Lower leg skin (tissue), 3 donors: ENCODE data around the gene BCAS2.

Experiments used
- CTCF ChIP-seq, 3 donors: fragments of 450-650 bp; IDR thresholded peaks; one replicate each; pipeline ENCODE4 v1.5.1; 2016; ENCODE audit warnings: antibody characterized with exemption in 3 of 3, mild to moderate bottlenecking in 3 of 3, moderate library complexity in 2 of 3
- POLR2A ChIP-seq, 2 donors: fragments of 450-650 bp; IDR thresholded peaks; one replicate each; pipeline ENCODE4 v1.6.1; 2016 to 2017; ENCODE audit warnings: antibody characterized with exemption in 2 of 2, mild to moderate bottlenecking in 1 of 2, moderate library complexity in 1 of 2

- TF ChIP-seq CTCF (IDR thresholded peaks at IDR 0.05) (no peak), POLR2A (IDR thresholded peaks at IDR 0.05) (no peak)
Measured at GRCh38 chr1:114559356-114559755, 22.1 kb downstream of the BCAS2 start.
